Fibroblast of lung (primary cell): ENCODE results near the gene MUSK. TPM values are rescaled to one million over a fixed set of nuclear protein-coding genes. Genes with fewer than 3 reads are reported as not detected.
A peak's percentile ranks its signal among the peaks of the same experiment; 100 is the strongest.

Experiments used
- DNase-seq, 2 donors: peaks; one replicate each; pipeline versions ENCODE4 v3.0.0 to v3.0.0-alpha.2; 2010; ENCODE audit warnings: low read depth in 2 of 2
- H2AFZ ChIP-seq: 2 replicates; pipeline ENCODE4 v1.5.1; 2012; ENCODE audit warnings: low read length, control low read depth, inconsistent platforms
- H3K27ac ChIP-seq: 2 replicates; pipeline ENCODE4 v1.5.1; 2011; ENCODE audit warnings: low read length, control low read depth; ENCODE audit not compliant: insufficient read depth
- H3K27me3 ChIP-seq: 2 replicates; pipeline ENCODE4 v1.5.1; 2011; ENCODE audit warnings: mild to moderate bottlenecking, low read length; ENCODE audit not compliant: control insufficient read depth, insufficient read depth
- H3K36me3 ChIP-seq: 2 replicates; pipeline ENCODE4 v1.5.1; 2011; ENCODE audit warnings: low read length; ENCODE audit not compliant: control insufficient read depth, insufficient read depth
- H3K4me1 ChIP-seq: 2 replicates; pipeline ENCODE4 v1.5.1; 2011; ENCODE audit warnings: low read length; ENCODE audit not compliant: control insufficient read depth, insufficient read depth; ENCODE audit errors: extremely low read depth
- H3K4me2 ChIP-seq: 2 replicates; pipeline ENCODE4 v1.5.1; 2011; ENCODE audit warnings: low read length, control low read depth; ENCODE audit not compliant: insufficient read depth; ENCODE audit errors: extremely low read depth
- H3K4me3 ChIP-seq, 4 experiments: fragments of 200-600 bp in 1 of 4; sonication (generic) in 1 of 4; replicated peaks in 1 of 4; 2 replicates each; pipeline ENCODE4 v1.5.1; 2011 to 2016; ENCODE audit warnings: low read length in 4 of 4, low read depth in 3 of 4, mild to moderate bottlenecking in 3 of 4, control low read depth in 2 of 4, inconsistent platforms in 1 of 4, mixed read lengths in 1 of 4; ENCODE audit not compliant: insufficient read depth in 1 of 4; ENCODE audit errors: control extremely low read depth in 1 of 4
- H3K79me2 ChIP-seq: 2 replicates; pipeline ENCODE4 v1.5.1; 2012; ENCODE audit warnings: mild to moderate bottlenecking, low read length, inconsistent platforms; ENCODE audit not compliant: control insufficient read depth, insufficient read depth
- H3K9ac ChIP-seq: 2 replicates; pipeline ENCODE4 v1.5.1; 2011; ENCODE audit warnings: mild to moderate bottlenecking, low read length, control low read depth; ENCODE audit not compliant: insufficient read depth
- H3K9me3 ChIP-seq: 2 replicates; pipeline ENCODE4 v1.5.1; 2012; ENCODE audit warnings: low read depth, low read length; ENCODE audit not compliant: control insufficient read depth, insufficient read depth
- H4K20me1 ChIP-seq: 2 replicates; pipeline ENCODE4 v1.5.1; 2011; ENCODE audit warnings: low read length; ENCODE audit not compliant: control insufficient read depth, insufficient read depth; ENCODE audit errors: extremely low read depth
- EZH2 ChIP-seq: IDR thresholded peaks from 2 replicates; pipeline ENCODE4 v1.5.1; 2012; ENCODE audit warnings: low read length, control low read depth, mild to moderate bottlenecking; ENCODE audit errors: missing control alignments
- polyA plus RNA-seq, 2 donors: library from polyadenylated mRNA; depleted of rRNA in 1 of 2; stranded (reverse) in 1 of 2; unstranded in 1 of 2; fragments of >200 nt; gene quantifications; 2 replicates each; pipeline ENCODE4 v1.2.1, GENCODE V29; 2011 to 2012; ENCODE audit warnings: missing spikeins in 1 of 2
- total RNA-seq: library from RNA; depleted of rRNA; stranded (reverse); fragments of >200 nt; gene quantifications from 2 replicates; pipeline ENCODE4 v1.2.1, GENCODE V29; 2014
- TF ChIP-seq, protein P1 (sequence below), 2 donors: IDR thresholded peaks in 1 of 2; conservative IDR thresholded peaks in 1 of 2; 1 replicate in 1 of 2; 2 replicates in 1 of 2; pipeline ENCODE4 v1.5.1; 2011 to 2012; ENCODE audit warnings: low read length in 2 of 2, control low read depth in 1 of 2, inconsistent platforms in 1 of 2, low read depth in 1 of 2, mild to moderate bottlenecking in 1 of 2

The MUSK gene
- total and polyA plus RNA-seq, 2 donors (not counting 1 experiment from before 2014, with no cell fraction given): 0.31 to 0.66 TPM

DNA sequence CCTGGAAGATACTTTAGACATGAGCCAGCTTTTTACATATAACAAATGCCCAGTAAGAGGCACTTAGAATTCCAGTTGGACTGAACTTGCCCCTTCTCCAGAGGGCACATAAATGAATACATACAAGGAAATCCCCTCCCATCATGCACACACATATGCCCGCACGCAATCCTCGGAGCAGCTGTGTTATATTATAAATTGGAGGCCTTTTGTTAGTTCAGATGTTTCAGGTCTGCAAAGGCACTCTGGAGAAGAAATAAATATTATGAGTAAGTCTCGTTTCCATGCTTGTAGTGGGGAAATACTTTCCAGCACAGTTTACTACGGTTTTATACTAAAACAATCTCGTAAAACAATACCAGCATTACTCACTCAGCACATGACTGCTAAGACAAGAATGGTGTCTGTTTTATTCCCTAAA lies 17.6 kb upstream of the MUSK start:
- TF ChIP-seq, protein P1, sequence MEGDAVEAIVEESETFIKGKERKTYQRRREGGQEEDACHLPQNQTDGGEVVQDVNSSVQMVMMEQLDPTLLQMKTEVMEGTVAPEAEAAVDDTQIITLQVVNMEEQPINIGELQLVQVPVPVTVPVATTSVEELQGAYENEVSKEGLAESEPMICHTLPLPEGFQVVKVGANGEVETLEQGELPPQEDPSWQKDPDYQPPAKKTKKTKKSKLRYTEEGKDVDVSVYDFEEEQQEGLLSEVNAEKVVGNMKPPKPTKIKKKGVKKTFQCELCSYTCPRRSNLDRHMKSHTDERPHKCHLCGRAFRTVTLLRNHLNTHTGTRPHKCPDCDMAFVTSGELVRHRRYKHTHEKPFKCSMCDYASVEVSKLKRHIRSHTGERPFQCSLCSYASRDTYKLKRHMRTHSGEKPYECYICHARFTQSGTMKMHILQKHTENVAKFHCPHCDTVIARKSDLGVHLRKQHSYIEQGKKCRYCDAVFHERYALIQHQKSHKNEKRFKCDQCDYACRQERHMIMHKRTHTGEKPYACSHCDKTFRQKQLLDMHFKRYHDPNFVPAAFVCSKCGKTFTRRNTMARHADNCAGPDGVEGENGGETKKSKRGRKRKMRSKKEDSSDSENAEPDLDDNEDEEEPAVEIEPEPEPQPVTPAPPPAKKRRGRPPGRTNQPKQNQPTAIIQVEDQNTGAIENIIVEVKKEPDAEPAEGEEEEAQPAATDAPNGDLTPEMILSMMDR (conservative IDR thresholded peaks at IDR 0.05 in 1 of 2, IDR thresholded peaks at IDR 0.05 in 1 of 2; ENCODE audit: low read depth in 1 of 2, low read length in 2 of 2): no peak
- no peak for TF ChIP-seq EZH2
- peak overlapping the region; percentile 90 for H3K27ac ChIP-seq
- no peaks in the 10 kb centered on the region for H3K27me3 ChIP-seq
- no peak overlapping the region for H3K4me2 ChIP-seq
- no peak overlapping the region for H3K9ac ChIP-seq
- no peak overlapping the region for H3K4me3 ChIP-seq
- no peak overlapping the region for H2AFZ ChIP-seq
- no peaks in the 10 kb centered on the region for H3K79me2 ChIP-seq
- DNase-seq: peak; percentile 94 to 97
- H3K9me3 ChIP-seq: no peaks in the 10 kb centered on the region
- peaks cover 8% of the 10 kb centered on the region for H3K4me1 ChIP-seq
- H3K36me3 ChIP-seq: no peaks in the 10 kb centered on the region
- H4K20me1 ChIP-seq: no peaks in the 10 kb centered on the region

DNA sequence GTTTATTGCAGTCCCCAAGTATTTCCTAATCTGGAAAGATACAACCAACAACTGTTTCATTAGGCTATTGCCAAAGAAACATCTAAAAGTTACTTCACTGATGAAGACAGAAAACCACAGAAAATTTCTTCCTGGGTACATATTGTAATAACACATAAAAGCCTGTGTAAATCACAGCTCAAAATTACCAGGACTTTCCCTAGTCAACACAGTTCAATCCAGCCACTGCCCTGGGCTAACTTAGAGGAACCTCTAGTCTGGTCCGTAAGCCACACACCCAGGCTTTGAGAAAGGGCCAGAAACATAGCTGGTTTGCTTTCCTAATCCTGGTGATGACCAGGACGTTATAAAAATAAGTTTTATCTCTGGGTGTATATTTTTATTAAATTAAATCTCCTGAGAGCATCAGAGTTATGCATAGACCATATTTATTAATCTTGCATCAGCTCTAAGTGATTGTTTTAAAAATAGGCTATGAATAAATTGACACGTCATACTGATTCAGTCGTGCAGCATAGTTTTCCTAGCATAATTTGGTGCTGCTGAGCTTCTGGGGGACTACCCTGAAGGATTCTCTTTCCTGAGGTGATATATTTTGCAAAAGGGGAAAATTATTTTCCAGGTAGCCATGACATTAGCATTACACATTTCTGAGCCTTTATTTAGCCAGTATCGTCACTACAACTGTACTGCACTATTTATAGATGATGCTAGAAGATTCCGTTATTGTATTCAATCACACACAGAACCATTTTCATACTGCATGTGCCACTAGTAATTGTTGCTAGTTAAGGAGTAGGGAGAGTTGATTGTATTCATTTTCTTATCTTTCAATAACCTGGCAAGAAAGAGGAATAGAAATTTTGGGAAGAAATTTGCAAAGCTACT lies 12.6 kb upstream of the MUSK start:
- Histone ChIP-seq H2AFZ (no peak overlapping the region), H3K27me3 (no peaks in the 10 kb centered on the region), H3K4me2 (no peak overlapping the region), H3K36me3 (no peaks in the 10 kb centered on the region), H3K27ac (peak overlapping the region; percentile 30), H3K4me3 (no peak overlapping the region), H3K79me2 (no peaks in the 10 kb centered on the region), H4K20me1 (no peaks in the 10 kb centered on the region), H3K4me1 (no peaks in the 10 kb centered on the region), H3K9ac (no peak overlapping the region), H3K9me3 (no peaks in the 10 kb centered on the region)
- DNase-seq: peak in 1 of 2 donors; percentile 90
- TF ChIP-seq, protein P1 (conservative IDR thresholded peaks at IDR 0.05 in 1 of 2, IDR thresholded peaks at IDR 0.05 in 1 of 2; ENCODE audit: low read depth in 1 of 2, low read length in 2 of 2): no peak
- TF ChIP-seq EZH2: no peak

DNA sequence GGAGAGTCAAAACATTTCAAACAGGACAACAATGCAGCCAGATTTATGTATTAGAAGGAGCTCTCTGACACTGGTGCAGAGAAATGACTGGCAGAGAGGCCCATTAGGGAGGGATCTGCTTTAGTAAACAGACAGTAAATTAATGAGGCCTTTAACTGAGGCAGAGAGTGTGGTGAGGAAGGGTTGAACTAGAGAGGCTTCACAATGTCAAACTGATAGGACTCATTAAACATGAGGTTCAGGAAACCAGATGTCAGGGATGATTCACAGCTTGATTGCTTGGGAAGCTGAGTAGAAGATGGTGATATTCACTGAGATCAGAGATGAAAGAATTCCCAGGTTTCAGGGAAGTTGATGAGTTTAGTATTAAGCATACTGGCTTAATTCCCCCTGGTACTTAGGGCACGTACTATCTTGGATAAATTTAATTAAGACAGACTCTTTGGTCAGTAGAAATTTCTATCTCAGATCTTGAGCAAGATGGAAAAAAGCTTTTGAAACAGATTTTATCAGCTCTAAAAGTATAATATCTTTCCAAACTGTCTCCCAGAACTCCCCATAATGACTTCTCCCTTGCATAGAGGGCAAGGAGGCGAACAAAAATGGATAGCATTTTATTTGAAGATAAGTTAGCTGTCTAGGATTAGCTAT lies 8.6 kb upstream of the MUSK start:
- Histone ChIP-seq H4K20me1 (no peaks in the 10 kb centered on the region), H3K4me3 (no peak overlapping the region), H3K27me3 (no peaks in the 10 kb centered on the region), H3K36me3 (no peaks in the 10 kb centered on the region), H3K4me1 (no peaks in the 10 kb centered on the region), H3K9ac (no peak overlapping the region), H3K79me2 (no peaks in the 10 kb centered on the region), H3K27ac (no peak overlapping the region), H3K9me3 (no peaks in the 10 kb centered on the region), H2AFZ (peak overlapping the region; percentile 7), H3K4me2 (peak overlapping the region; percentile 11)
- DNase-seq: peak in 1 of 2 donors; percentile 68
- no peak for TF ChIP-seq EZH2
- TF ChIP-seq, protein P1 (conservative IDR thresholded peaks at IDR 0.05 in 1 of 2, IDR thresholded peaks at IDR 0.05 in 1 of 2; ENCODE audit: low read depth in 1 of 2, low read length in 2 of 2): no peak
